GM23248 (cell line): ENCODE results near the gene TENM4.

Experiments
- EZH2 ChIP-seq: fragments of 200-600 bp; sonication (generic); IDR thresholded peaks from 2 replicates; pipeline ENCODE4 v1.6.1; 2018; ENCODE audit warnings: antibody characterized with exemption, mild to moderate bottlenecking; ENCODE audit not compliant: insufficient read depth, poor library complexity, severe bottlenecking
- EZH2phosphoT487 ChIP-seq: fragments of 200-600 bp; sonication (generic); IDR thresholded peaks from 2 replicates; pipeline ENCODE4 v1.6.1; 2018; ENCODE audit warnings: antibody characterized with exemption, moderate library complexity, mild to moderate bottlenecking, low read depth; ENCODE audit not compliant: insufficient read depth

- TF ChIP-seq EZH2phosphoT487 (no peak), EZH2 (no peak)
These were observed 454.5 kb downstream of the TENM4 start for GRCh38 chr11:78986305-78986704.
